Keratinocyte (primary cell): ENCODE measurements around the gene ADGRL3. TPM values are rescaled to one million over a fixed set of nuclear protein-coding genes. Genes with fewer than 3 reads are reported as not detected.

Source experiments
- DNase-seq: peaks from one replicate; pipeline ENCODE4 v3.0.0-alpha.2; 2011; ENCODE audit warnings: low read depth, missing footprints, low spot score
- FAIRE-seq: peaks from 2 replicates; lab custom pipeline; 2011; peaks lifted over from hg19 to GRCh38; lab: Jason Lieb, UNC
- H2AFZ ChIP-seq: 2 replicates; pipeline ENCODE4 v1.6.0; 2012; ENCODE audit warnings: low read length, control low read depth, inconsistent platforms; ENCODE audit not compliant: control insufficient read depth
- H3K27ac ChIP-seq: 2 replicates; pipeline ENCODE4 v1.5.1; 2011; ENCODE audit warnings: low read length; ENCODE audit not compliant: control insufficient read depth, insufficient read depth
- H3K27me3 ChIP-seq: 3 replicates; pipeline ENCODE4 v1.6.0; 2011; ENCODE audit warnings: low read length; ENCODE audit not compliant: control insufficient read depth, insufficient read depth; ENCODE audit errors: extremely low read depth
- H3K36me3 ChIP-seq, 2 experiments: 2 replicates in 1 of 2; 3 replicates in 1 of 2; pipeline ENCODE4 v1.5.1; 2011; ENCODE audit warnings: low read length in 2 of 2, mild to moderate bottlenecking in 1 of 2; ENCODE audit not compliant: control insufficient read depth in 2 of 2, insufficient read depth in 2 of 2; ENCODE audit errors: extremely low read depth in 1 of 2
- H3K4me1 ChIP-seq: 3 replicates; pipeline ENCODE4 v1.5.1; 2011; ENCODE audit warnings: low read length; ENCODE audit not compliant: control insufficient read depth, insufficient read depth; ENCODE audit errors: extremely low read depth
- H3K4me2 ChIP-seq: 3 replicates; pipeline ENCODE4 v1.6.0; 2011; ENCODE audit warnings: low read depth, low read length; ENCODE audit not compliant: control insufficient read depth, insufficient read depth; ENCODE audit errors: extremely low read depth
- H3K4me3 ChIP-seq, 3 experiments: fragments of 200-600 bp in 1 of 3; sonication (generic) in 1 of 3; 2 replicates in 2 of 3; 3 replicates in 1 of 3; pipeline ENCODE4 v1.5.1; 2011 to 2016; ENCODE audit warnings: low read length in 3 of 3, mild to moderate bottlenecking in 3 of 3, control low read depth in 2 of 3, inconsistent platforms in 1 of 3, low read depth in 1 of 3, mixed read lengths in 1 of 3, mixed run types in 1 of 3, moderate library complexity in 1 of 3; ENCODE audit not compliant: control insufficient read depth in 2 of 3, insufficient read depth in 2 of 3; ENCODE audit errors: extremely low read depth in 1 of 3
- H3K79me2 ChIP-seq: 2 replicates; pipeline ENCODE4 v1.6.0; 2012; ENCODE audit warnings: low read length; ENCODE audit not compliant: control insufficient read depth, insufficient read depth
- H3K9ac ChIP-seq: 3 replicates; pipeline ENCODE4 v1.6.0; 2011; ENCODE audit warnings: low read length; ENCODE audit not compliant: control insufficient read depth, insufficient read depth; ENCODE audit errors: extremely low read depth
- H3K9me1 ChIP-seq: 3 replicates; pipeline ENCODE4 v1.6.0; 2011; ENCODE audit warnings: low read length; ENCODE audit not compliant: control insufficient read depth, insufficient read depth; ENCODE audit errors: extremely low read depth
- H3K9me3 ChIP-seq: 2 replicates; pipeline ENCODE4 v1.5.1; 2012; ENCODE audit warnings: low read depth, low read length; ENCODE audit not compliant: control insufficient read depth
- H4K20me1 ChIP-seq: 3 replicates; pipeline ENCODE4 v1.6.0; 2011; ENCODE audit warnings: low read length; ENCODE audit not compliant: control insufficient read depth, insufficient read depth; ENCODE audit errors: extremely low read depth
- EZH2 ChIP-seq: IDR thresholded peaks from one replicate; pipeline ENCODE4 v1.6.1; 2012; ENCODE audit warnings: inconsistent platforms, mild to moderate bottlenecking, low read length, moderate library complexity
- dilution Hi-C: fragments of 300-500 bp; cut with MboI; formaldehyde crosslinking; loops from one replicate; pipeline ENCODE4 v1.7.0; 2020; ENCODE audit warnings: low sequenced_read_pairs; ENCODE audit not compliant: extremely low pct_ligation_motif_present
- polyA plus RNA-seq, 5 experiments: library from polyadenylated mRNA; depleted of rRNA in 3 of 5; stranded (reverse) in 3 of 5; stranded (forward) in 1 of 5; unstranded in 1 of 5; fragments of >200 nt; gene quantifications; 1 replicate in 1 of 5; 2 replicates in 3 of 5; 3 replicates in 1 of 5; pipeline versions ENCODE4 v1.2.1 to v1.2.3, GENCODE V29; 2011 to 2012; ENCODE audit warnings: missing spikeins in 2 of 5, low read depth in 1 of 5, low replicate concordance in 1 of 5
- TF ChIP-seq, protein P1 (sequence below), 3 experiments: IDR thresholded peaks in 1 of 3; conservative IDR thresholded peaks in 1 of 3; optimal IDR thresholded peaks in 1 of 3; 2 replicates in 2 of 3; 3 replicates in 1 of 3; pipeline versions ENCODE3 to v1.5.1; 2011; ENCODE audit warnings: low read length in 3 of 3, mild to moderate bottlenecking in 3 of 3, moderate library complexity in 2 of 3, control low read depth in 1 of 3, inconsistent platforms in 1 of 3; ENCODE audit not compliant: insufficient read depth in 2 of 3; ENCODE audit errors: extremely low read depth in 1 of 3

ADGRL3 gene
- polyA plus RNA-seq, 1 donor (not counting 4 experiments of a cell fraction or from before 2014, with no cell fraction given): 0.18 TPM

DNA sequence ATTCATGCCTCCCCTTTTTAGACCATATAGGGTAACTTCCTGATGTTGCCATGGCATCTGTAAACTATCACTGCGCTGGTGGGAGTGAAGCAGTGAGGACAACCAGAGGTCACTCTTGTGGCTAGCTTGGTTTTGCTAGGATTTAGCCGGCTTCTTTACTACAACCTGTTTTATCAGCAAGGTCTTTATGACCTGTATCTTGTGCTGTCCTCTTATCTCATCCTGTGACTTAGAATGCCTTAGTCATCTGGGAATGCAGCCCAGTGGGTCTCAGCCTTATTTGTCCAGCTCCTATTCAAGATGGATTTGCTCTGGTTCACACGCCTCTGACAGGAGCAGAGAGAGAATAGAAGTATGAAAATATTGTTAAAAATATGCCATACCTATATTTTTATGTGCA is 355.7 kb downstream of the ADGRL3 start:
- Histone ChIP-seq H3K27me3 (no peaks in the 10 kb centered on the region), H3K9me1 (no peaks in the 10 kb centered on the region), H3K9ac (no peak overlapping the region), H3K9me3 (no peaks in the 10 kb centered on the region), H3K79me2 (no peaks in the 10 kb centered on the region), H3K4me3 (no peak overlapping the region), H2AFZ (no peak overlapping the region), H3K4me2 (no peak overlapping the region), H3K27ac (no peak overlapping the region), H3K36me3 (no peaks in the 10 kb centered on the region), H4K20me1 (no peaks in the 10 kb centered on the region), H3K4me1 (no peaks in the 10 kb centered on the region)
- no peak for TF ChIP-seq EZH2
- TF ChIP-seq, protein P1, sequence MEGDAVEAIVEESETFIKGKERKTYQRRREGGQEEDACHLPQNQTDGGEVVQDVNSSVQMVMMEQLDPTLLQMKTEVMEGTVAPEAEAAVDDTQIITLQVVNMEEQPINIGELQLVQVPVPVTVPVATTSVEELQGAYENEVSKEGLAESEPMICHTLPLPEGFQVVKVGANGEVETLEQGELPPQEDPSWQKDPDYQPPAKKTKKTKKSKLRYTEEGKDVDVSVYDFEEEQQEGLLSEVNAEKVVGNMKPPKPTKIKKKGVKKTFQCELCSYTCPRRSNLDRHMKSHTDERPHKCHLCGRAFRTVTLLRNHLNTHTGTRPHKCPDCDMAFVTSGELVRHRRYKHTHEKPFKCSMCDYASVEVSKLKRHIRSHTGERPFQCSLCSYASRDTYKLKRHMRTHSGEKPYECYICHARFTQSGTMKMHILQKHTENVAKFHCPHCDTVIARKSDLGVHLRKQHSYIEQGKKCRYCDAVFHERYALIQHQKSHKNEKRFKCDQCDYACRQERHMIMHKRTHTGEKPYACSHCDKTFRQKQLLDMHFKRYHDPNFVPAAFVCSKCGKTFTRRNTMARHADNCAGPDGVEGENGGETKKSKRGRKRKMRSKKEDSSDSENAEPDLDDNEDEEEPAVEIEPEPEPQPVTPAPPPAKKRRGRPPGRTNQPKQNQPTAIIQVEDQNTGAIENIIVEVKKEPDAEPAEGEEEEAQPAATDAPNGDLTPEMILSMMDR (optimal IDR thresholded peaks at IDR 0.05 in 1 of 3, IDR thresholded peaks at IDR 0.05 in 1 of 3, conservative IDR thresholded peaks at IDR 0.05 in 1 of 3; ENCODE audit: extremely low read depth in 1 of 3, insufficient read depth in 2 of 3, low read length in 3 of 3): no peak
- DNase-seq (no peak), FAIRE-seq (no peak)
- dilution Hi-C loops: no loop called here

DNA sequence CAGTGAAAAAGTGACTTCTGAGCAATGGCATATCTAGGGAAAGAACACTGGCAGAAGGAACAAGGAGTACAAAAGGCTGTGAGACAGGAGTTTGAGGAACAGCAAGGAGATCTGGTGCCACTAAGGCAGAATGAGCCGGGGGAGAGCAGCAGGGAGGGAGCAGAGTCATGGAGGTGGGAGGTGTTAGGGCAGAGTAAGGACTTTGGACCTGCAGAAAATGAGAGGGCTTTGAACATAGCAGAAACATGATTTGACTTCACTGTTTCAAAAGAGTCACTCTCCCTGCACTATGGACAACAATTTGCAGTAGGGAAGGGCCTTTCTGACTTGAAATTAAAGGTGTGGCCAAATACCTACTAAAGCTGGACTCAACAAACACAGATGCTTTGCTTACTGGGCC is 356.2 kb downstream of the ADGRL3 start:
- H3K36me3 ChIP-seq: no peaks in the 10 kb centered on the region
- no peaks in the 10 kb centered on the region for H4K20me1 ChIP-seq
- no peaks in the 10 kb centered on the region for H3K9me3 ChIP-seq
- H3K9me1 ChIP-seq: no peaks in the 10 kb centered on the region
- dilution Hi-C loops: no loop called here
- no peaks in the 10 kb centered on the region for H3K4me1 ChIP-seq
- no peak overlapping the region for H3K9ac ChIP-seq
- no peak overlapping the region for H3K4me3 ChIP-seq
- no peak overlapping the region for H3K4me2 ChIP-seq
- H3K79me2 ChIP-seq: no peaks in the 10 kb centered on the region
- TF ChIP-seq, protein P1 (optimal IDR thresholded peaks at IDR 0.05 in 1 of 3, IDR thresholded peaks at IDR 0.05 in 1 of 3, conservative IDR thresholded peaks at IDR 0.05 in 1 of 3; ENCODE audit: extremely low read depth in 1 of 3, insufficient read depth in 2 of 3, low read length in 3 of 3): no peak
- no peak overlapping the region for H3K27ac ChIP-seq
- FAIRE-seq: no peak
- DNase-seq: no peak
- H2AFZ ChIP-seq: no peak overlapping the region
- H3K27me3 ChIP-seq: no peaks in the 10 kb centered on the region
